Activated naive CD8-positive, alpha-beta T cell treated with anti-CD3 and anti-CD28 coated beads, Interleukin-2, amount 10 ng/mL, durations not matched to agents 7 days and 5 days (primary cell): ENCODE data around the gene EPHX1. TPM values are rescaled to one million over a fixed set of nuclear protein-coding genes. Genes with fewer than 3 reads are reported as not detected.
A peak's percentile ranks its signal among the peaks of the same experiment; 100 is the strongest.
"Not testable (repeated sequence)": the region's sequence is repeated elsewhere in the genome, so short reads cannot be mapped to it uniquely, and the experiment has no call there.

Source experiments
- ATAC-seq: fragments of 150-1000 bp; cut with Tn5 transposase; one replicate; pipeline ENCODE4 v1.10.0; 2021; ENCODE audit warnings: low read depth, moderate library complexity
- POLR2A ChIA-PET: fragments of 350-600 bp; sonication (Branson Sonifier 250); formaldehyde crosslinking; loops from one replicate; lab custom pipeline; 2021; ENCODE audit warnings: antibody characterized with exemption; lab: Charles Lee
- DNase-seq: peaks from one replicate; pipeline ENCODE4 v3.0.0; 2021
- H3K27ac Mint-ChIP-seq: one replicate; pipeline ENCODE4 v1.8.0; 2022; ENCODE audit warnings: mild to moderate bottlenecking, mixed read lengths
- H3K27me3 Mint-ChIP-seq: one replicate; pipeline ENCODE4 v1.8.0; 2022; ENCODE audit warnings: mild to moderate bottlenecking, moderate library complexity, mixed read lengths
- H3K36me3 Mint-ChIP-seq: one replicate; pipeline ENCODE4 v1.8.0; 2021; ENCODE audit warnings: mild to moderate bottlenecking, mixed read lengths
- H3K4me1 Mint-ChIP-seq: one replicate; pipeline ENCODE4 v1.8.0; 2021; ENCODE audit warnings: mixed read lengths
- H3K4me3 Mint-ChIP-seq: one replicate; pipeline ENCODE4 v1.8.0; 2022; ENCODE audit warnings: mild to moderate bottlenecking, moderate library complexity, mixed read lengths
- H3K9me3 Mint-ChIP-seq: one replicate; pipeline ENCODE4 v1.8.0; 2021; ENCODE audit warnings: mixed read lengths
- total RNA-seq, 2 experiments: library from RNA; stranded (reverse); gene quantifications; one replicate each; pipeline ENCODE4 v1.2.3, GENCODE V29; 2021

The EPHX1 gene
- total RNA-seq = 1 to 10 TPM; 2.3 to 2.5 TPM

- POLR2A ChIA-PET = interaction anchor here (0.6 to 1.6 kb wide), 3 partner anchors 34 to 152 kb away, joined by 3 read pairs; no protein-coding TSS in a partner anchor
- peaks cover 14% of the 10 kb centered on the region for H3K4me1 Mint-ChIP-seq
Measured at GRCh38 chr1:225809842-225810578, at the start of gene EPHX1. Gene EPHX1 (plus strand): TSS chr1:225810124. CDS start chr1:225828730, 18,606 bp downstream.

GRCh38 chr1:225760531-225760930 lies 49.4 kb upstream of the EPHX1 start:
- no peak for DNase-seq

More at GRCh38 chr1:225809842-225810578, at the start of gene EPHX1:
- peak; percentile 97 for ATAC-seq
- Mint-ChIP-seq H3K36me3 (no peaks in the 10 kb centered on the region), H3K27me3 (peaks cover 14% of the 10 kb centered on the region), H3K27ac (peak within 1 kb of the TSS; percentile 25), H3K9me3 (no peaks in the 10 kb centered on the region), H3K4me3 (peak within 1 kb of the TSS; percentile 84)
- peak; percentile 80 for DNase-seq

GRCh38 chr1:225761395-225761794 lies 48.5 kb upstream of the EPHX1 start:
- H3K9me3 Mint-ChIP-seq, DNase-seq, H3K27ac Mint-ChIP-seq, ATAC-seq, POLR2A ChIA-PET, H3K36me3 Mint-ChIP-seq, H3K4me1 Mint-ChIP-seq, H3K4me3 Mint-ChIP-seq, H3K27me3 Mint-ChIP-seq: not testable (repeated sequence)

More at GRCh38 chr1:225760531-225760930, 49.4 kb upstream of the EPHX1 start:
- Mint-ChIP-seq H3K4me1 (peaks cover 2% of the 10 kb centered on the region), H3K27me3 (no peaks in the 10 kb centered on the region), H3K4me3 (no peak overlapping the region), H3K36me3 (no peaks in the 10 kb centered on the region), H3K9me3 (no peaks in the 10 kb centered on the region), H3K27ac (no peak overlapping the region)
- POLR2A ChIA-PET = no interaction called here
- no peak for ATAC-seq

- ATAC-seq = no peak
- Mint-ChIP-seq H3K27me3 (no peaks in the 10 kb centered on the region), H3K9me3 (no peaks in the 10 kb centered on the region), H3K36me3 (no peaks in the 10 kb centered on the region), H3K4me1 (no peaks in the 10 kb centered on the region), H3K27ac (no peak overlapping the region), H3K4me3 (no peak overlapping the region)
- DNase-seq = no peak
- POLR2A ChIA-PET = no interaction called here
Measured at GRCh38 chr1:225762002-225762441, 47.9 kb upstream of the EPHX1 start.

- H3K9me3 Mint-ChIP-seq = no peaks in the 10 kb centered on the region
- no peaks in the 10 kb centered on the region for H3K4me1 Mint-ChIP-seq
- ATAC-seq = no peak
- no peaks in the 10 kb centered on the region for H3K36me3 Mint-ChIP-seq
- no peak for DNase-seq
- H3K4me3 Mint-ChIP-seq = no peak overlapping the region
- H3K27ac Mint-ChIP-seq = no peak overlapping the region
- H3K27me3 Mint-ChIP-seq = no peaks in the 10 kb centered on the region
- POLR2A ChIA-PET = no interaction called here
Measured at GRCh38 chr1:225762444-225762843, 47.5 kb upstream of the EPHX1 start.

GRCh38 chr1:225763716-225764548 lies 46.0 kb upstream of the EPHX1 start:
- Mint-ChIP-seq H3K36me3 (no peaks in the 10 kb centered on the region), H3K27ac (no peak overlapping the region), H3K9me3 (no peaks in the 10 kb centered on the region), H3K4me1 (no peaks in the 10 kb centered on the region), H3K4me3 (no peak overlapping the region), H3K27me3 (no peaks in the 10 kb centered on the region)
- ATAC-seq (no peak), DNase-seq (no peak)
- POLR2A ChIA-PET = interaction anchor here (0.7 kb wide), 1 partner anchor 183 kb away, joined by 5 read pairs; no protein-coding TSS in a partner anchor

GRCh38 chr1:225765982-225766674 lies 43.8 kb upstream of the EPHX1 start:
- Mint-ChIP-seq H3K27ac (no peak overlapping the region), H3K9me3 (no peaks in the 10 kb centered on the region), H3K27me3 (no peaks in the 10 kb centered on the region), H3K4me1 (no peaks in the 10 kb centered on the region), H3K36me3 (no peaks in the 10 kb centered on the region), H3K4me3 (no peak overlapping the region)
- ATAC-seq (no peak), DNase-seq (no peak)
- POLR2A ChIA-PET = no interaction called here

- DNase-seq = no peak
- Mint-ChIP-seq H3K27ac (no peak overlapping the region), H3K27me3 (no peaks in the 10 kb centered on the region), H3K4me3 (no peak overlapping the region), H3K9me3 (no peaks in the 10 kb centered on the region), H3K36me3 (no peaks in the 10 kb centered on the region), H3K4me1 (peaks cover 2% of the 10 kb centered on the region)
- POLR2A ChIA-PET = interaction anchor here (1.6 kb wide), 1 partner anchor 10 kb away, joined by 5 read pairs; the partner anchor contains the start of gene SRP9
- ATAC-seq = no peak
Measured at GRCh38 chr1:225766967-225767633, 42.8 kb upstream of the EPHX1 start.

GRCh38 chr1:225767634-225768540 lies 42.0 kb upstream of the EPHX1 start:
- DNase-seq = no peak
- Mint-ChIP-seq H3K27me3 (no peaks in the 10 kb centered on the region), H3K4me3 (no peak overlapping the region), H3K4me1 (peaks cover 3% of the 10 kb centered on the region), H3K27ac (no peak overlapping the region), H3K9me3 (no peaks in the 10 kb centered on the region), H3K36me3 (no peaks in the 10 kb centered on the region)
- POLR2A ChIA-PET = interaction anchor here (1.6 kb wide), 1 partner anchor 9 kb away, joined by 5 read pairs; the partner anchor contains the start of gene SRP9
- ATAC-seq = no peak

GRCh38 chr1:225768662-225769426 lies 41.1 kb upstream of the EPHX1 start:
- no peak for ATAC-seq
- Mint-ChIP-seq H3K27ac (no peak overlapping the region), H3K27me3 (no peaks in the 10 kb centered on the region), H3K9me3 (no peaks in the 10 kb centered on the region), H3K4me1 (peaks cover 3% of the 10 kb centered on the region), H3K4me3 (no peak overlapping the region), H3K36me3 (no peaks in the 10 kb centered on the region)
- DNase-seq = no peak
- POLR2A ChIA-PET = interaction anchor here (0.7 to 1.0 kb wide), 2 partner anchors 9 to 85 kb away, joined by 3 read pairs; partner anchors contain the start of gene SRP9

GRCh38 chr1:225769687-225770086 lies 40.2 kb upstream of the EPHX1 start:
- DNase-seq = no peak
- no peak overlapping the region for H3K4me3 Mint-ChIP-seq
- no peaks in the 10 kb centered on the region for H3K36me3 Mint-ChIP-seq
- peaks cover 3% of the 10 kb centered on the region for H3K4me1 Mint-ChIP-seq
- H3K27me3 Mint-ChIP-seq = no peaks in the 10 kb centered on the region
- H3K9me3 Mint-ChIP-seq = no peaks in the 10 kb centered on the region
- ATAC-seq = no peak
- POLR2A ChIA-PET = interaction anchor here (0.7 to 1.0 kb wide), 2 partner anchors 8 to 84 kb away, joined by 3 read pairs; partner anchors contain the start of gene SRP9
- H3K27ac Mint-ChIP-seq = no peak overlapping the region
